IPS-NIHi7 (cell line): ENCODE results near the gene ZNF407.

Experiments used
- DNase-seq: peaks from one replicate; pipeline ENCODE4 v3.0.0; 2012; ENCODE audit warnings: mixed read lengths; ENCODE audit errors: extremely low spot score

Gene ZNF407

GRCh38 chr18:75008186-75008585 lies 410.5 kb downstream of the ZNF407 start:
- DNase-seq, result no peak

DNA sequence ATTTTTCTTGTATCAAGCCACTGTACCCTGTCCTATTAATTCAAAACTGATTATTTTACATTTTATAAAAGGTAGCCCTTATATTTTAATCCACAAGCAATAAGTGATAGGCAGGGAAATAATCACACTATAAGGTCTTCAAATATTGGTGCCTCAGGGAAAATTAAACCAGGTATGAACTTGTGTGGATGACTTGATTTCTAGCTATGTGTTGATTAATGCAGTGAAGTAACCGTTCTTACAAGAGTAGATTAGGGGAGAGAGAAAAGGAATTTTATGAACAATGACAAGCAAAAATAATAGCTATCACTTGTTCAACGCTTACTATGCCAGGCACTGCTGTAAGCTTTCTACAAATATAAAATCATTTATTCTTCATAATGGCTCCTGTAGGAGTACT lies 411.6 kb downstream of the ZNF407 start:
- no peak for DNase-seq

GRCh38 chr18:75009878-75010277 lies 412.2 kb downstream of the ZNF407 start:
- no peak for DNase-seq

- no peak for DNase-seq
Observed at GRCh38 chr18:75010278-75010677, 412.6 kb downstream of the ZNF407 start.

DNA sequence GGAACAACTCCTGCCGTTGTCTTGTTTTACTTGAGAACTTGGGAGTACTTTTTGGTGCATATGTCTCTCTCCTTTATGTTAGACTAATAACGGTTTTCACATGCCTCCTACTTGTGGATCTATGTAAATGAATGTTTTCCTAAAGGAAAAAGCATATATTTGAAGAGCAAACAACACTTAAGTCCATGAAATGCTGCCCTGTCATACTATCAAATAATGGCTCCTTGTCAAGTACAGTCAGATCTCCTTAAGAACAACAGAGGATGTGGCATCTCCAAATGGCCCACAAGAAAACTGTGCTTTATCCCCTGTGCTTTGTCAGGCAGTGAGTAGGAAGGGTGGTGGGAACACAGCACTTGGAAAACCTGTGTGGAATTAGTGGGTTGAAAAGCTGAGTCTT lies 413.0 kb downstream of the ZNF407 start:
- DNase-seq, result no peak

- DNase-seq, result no peak
Observed at GRCh38 chr18:75016025-75016717, 418.5 kb downstream of the ZNF407 start.

DNA sequence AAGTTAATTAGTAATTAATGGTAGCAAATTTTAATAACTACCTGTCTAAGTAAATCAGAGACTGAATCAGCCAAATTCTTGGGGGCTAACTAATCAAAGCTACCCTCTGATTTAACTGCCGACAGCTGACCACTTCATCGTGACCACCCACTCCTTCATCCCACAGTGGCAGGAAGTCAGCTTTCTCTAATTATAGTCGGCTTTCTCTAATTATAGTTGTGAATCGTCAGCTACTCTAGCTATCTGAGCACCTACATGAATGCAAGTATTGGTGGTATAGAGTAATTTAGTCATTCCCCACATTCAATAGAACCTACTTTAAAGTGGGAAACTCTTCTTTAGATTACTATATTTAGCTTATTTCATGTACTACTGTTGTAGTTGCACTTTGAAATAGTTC lies 425.8 kb downstream of the ZNF407 start:
- DNase-seq, result no peak

DNA sequence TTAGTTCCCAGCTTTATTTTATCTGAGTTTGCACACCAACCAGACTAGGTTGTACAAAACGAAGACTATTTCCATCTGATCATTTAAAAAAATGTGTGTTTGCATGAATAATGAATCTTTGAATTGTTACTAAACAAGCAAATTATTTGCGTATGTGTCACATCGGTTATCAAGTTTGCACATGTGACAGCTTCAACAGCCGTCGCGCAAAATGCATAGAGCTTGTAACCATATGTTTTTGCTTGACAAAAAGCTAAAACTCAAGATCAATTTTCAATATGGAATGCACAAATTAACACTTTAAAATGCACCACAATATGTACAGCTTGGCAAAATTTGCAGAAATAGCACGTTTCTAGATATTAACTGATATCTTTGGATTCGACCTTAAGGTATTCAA lies 427.2 kb downstream of the ZNF407 start:
- DNase-seq, result no peak

DNA sequence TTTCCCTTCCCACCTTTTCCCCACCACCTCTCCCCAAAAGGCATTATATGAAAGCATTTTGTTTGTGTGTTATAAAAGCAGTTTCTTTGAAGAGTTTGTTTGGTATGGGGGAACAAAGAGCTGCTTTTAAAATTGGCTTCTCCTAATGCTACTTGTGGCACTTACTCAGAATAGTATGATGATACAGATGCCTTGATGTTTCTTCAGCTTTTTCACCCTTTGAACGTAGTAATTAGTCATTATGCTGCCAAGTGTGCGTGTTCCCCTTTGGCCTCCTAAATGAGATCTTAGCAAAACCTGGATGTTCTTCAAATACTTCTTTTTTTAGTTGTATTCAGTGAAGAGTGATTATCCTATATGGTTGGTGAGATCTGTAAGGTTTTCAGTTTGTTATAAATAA lies 427.9 kb downstream of the ZNF407 start:
- no peak for DNase-seq

GRCh38 chr18:75029481-75029880 lies 431.8 kb downstream of the ZNF407 start:
- DNase-seq, result no peak

- DNase-seq, result no peak
Observed at GRCh38 chr18:75031717-75032317, 434.1 kb downstream of the ZNF407 start.

DNA sequence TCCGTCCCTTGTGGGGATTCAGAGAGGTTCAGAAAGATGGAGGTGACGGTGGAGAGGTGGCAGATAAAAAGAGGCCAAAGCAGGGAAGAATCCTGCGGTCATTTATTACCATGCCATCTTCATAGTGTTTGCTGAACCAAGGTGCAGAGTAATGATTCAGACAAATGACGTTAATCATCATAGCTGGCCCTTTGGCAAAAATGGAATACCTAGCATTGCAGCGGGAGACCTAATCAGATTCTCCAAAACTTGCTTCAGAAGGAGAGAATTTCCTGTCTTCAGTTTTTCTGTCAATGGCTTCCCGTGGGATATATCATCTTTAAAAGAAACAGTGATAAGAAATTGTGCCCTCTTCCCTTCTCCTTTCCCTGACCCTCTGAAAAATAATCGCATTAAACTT lies 435.8 kb downstream of the ZNF407 start:
- DNase-seq, result no peak

DNA sequence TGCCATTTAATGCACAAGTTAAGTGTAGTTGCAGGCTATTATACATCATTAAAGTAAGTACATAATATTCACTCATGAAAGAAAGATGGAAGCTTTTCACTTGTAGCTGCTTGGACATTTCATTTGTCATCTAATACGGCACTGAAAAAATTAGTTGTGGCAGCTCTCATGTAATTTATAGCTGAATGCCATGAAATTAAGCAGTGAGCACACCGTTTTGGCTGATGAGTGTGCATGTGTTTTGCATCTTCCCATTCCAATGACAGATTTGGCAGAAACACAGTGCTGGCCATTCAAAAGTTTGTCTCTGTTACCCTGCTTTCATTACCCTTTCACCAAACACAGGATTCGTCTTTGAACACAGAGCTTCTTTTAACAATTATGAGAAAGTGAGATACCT lies 437.3 kb downstream of the ZNF407 start:
- DNase-seq, result no peak

GRCh38 chr18:75035928-75036327 lies 438.3 kb downstream of the ZNF407 start:
- DNase-seq, result no peak

- no peak for DNase-seq
Observed at GRCh38 chr18:75036917-75037688, 439.4 kb downstream of the ZNF407 start.

DNA sequence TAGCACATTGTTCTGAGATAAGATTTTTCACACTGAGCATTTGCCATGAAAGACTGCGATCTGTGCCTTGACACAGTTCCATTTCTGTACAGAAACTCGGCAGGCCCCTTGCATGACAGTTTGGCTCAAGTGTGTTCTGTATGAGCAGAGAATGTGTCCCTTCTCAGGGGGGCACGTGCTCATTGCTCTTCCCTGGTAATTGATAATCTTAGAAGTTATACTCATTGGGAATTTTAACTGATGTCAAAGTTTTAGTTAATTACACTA lies 440.0 kb downstream of the ZNF407 start:
- DNase-seq, result no peak

DNA sequence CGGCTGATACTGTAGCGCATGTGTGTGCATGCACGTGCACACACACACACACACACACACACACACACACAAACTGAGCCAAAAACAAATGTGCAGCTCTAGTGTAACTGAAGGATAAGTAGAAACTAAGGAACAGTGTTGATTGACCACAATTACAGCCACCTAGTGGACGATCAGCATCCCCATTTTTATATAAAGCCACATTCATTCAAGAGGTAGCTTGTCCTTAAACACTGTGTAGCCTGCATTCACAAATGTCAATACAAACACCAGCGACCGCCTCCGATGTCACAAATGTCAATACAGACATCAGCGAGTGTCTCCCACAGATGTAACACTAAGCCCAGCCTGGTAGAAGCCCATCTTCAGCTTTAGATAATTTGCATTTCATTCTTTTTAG lies 443.9 kb downstream of the ZNF407 start:
- peak; percentile 40 for DNase-seq

- DNase-seq, result no peak
Observed at GRCh38 chr18:75043478-75043877, 445.8 kb downstream of the ZNF407 start.

DNA sequence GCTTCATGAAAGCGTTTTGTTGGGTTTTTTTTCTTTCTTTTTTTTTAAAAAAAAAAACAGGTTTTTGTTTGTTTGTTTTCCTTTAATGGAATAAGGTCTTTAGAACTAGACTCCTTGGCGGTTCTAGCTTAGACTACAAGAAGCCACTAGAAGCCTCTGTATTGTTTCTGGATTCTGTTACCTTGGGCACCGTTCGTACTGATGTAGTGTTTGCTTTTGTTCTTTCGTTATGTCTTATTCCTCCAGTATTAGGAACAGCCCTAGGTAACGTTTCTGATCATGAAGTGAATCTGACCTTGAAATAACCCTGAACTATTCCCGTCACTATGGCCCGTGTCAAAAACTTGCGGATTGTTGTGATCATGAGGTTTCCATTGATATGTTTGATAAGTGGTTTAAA lies 446.6 kb downstream of the ZNF407 start:
- DNase-seq, result no peak

- no peak for DNase-seq
Observed at GRCh38 chr18:75044791-75045190, 447.1 kb downstream of the ZNF407 start.

- no peak for DNase-seq
Observed at GRCh38 chr18:75045272-75045671, 447.6 kb downstream of the ZNF407 start.

DNA sequence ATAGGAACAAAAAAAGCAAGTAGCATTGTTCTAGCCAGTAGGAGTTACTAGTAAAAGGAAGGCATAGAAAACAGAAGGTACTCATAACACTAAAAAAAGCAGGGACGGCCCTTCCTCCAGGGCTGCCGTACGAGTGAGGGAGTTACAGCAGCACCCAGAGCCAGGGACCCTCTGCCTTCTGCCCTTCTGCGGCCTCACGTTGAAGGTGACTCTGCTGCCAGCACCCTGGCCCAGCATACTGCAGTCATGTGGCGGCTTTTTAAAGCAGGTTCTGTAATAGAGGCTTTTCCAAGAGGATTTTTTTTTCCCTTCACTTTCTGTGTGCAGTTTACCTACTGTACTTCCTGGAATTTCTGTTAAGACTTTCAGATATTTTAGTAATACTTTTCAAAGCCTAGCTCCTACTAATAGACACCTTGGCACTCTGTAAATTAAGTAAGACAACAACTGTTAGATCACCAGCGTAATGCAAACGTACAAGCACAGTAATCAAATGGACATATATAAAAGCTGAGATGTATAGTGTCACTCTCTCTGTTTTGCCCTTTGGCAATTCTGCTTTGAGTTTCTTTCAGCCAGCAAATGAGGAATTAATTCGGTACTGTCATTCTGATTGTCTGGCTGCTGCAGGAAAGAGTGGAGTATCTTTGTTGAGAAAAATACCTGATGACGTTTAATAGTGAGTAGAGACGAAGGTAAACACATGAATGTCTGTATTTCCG lies 449.7 kb downstream of the ZNF407 start:
- DNase-seq, result no peak
